OCI-LY1 (cell line): ENCODE data around the gene PRRX1.

Experiments used
- H2AFZ ChIP-seq: fragments of 200-600 bp; sonication (generic), shearing (Covaris generic); 2 replicates; pipeline ENCODE4 v1.6.0; 2014; ENCODE audit warnings: antibody characterized with exemption, mild to moderate bottlenecking, low read length
- H3F3A ChIP-seq: fragments of 200-600 bp; sonication (generic), shearing (Covaris generic); 2 replicates; pipeline ENCODE4 v1.6.0; 2014; ENCODE audit warnings: mild to moderate bottlenecking, antibody characterized with exemption, low read length, moderate library complexity; ENCODE audit not compliant: insufficient read depth
- H3K27ac ChIP-seq: fragments of 200-600 bp; sonication (generic); 2 replicates; pipeline ENCODE4 v1.5.1; 2014; ENCODE audit warnings: low read length, mixed run types, mild to moderate bottlenecking, low read depth; ENCODE audit not compliant: poor library complexity, severe bottlenecking
- H3K27me3 ChIP-seq: fragments of 200-600 bp; sonication (generic); 2 replicates; pipeline ENCODE4 v1.6.0; 2014; ENCODE audit warnings: antibody characterized with exemption, mild to moderate bottlenecking, low read length, moderate library complexity; ENCODE audit not compliant: insufficient read depth
- H3K36me3 ChIP-seq: fragments of 200-600 bp; sonication (generic); 2 replicates; pipeline ENCODE4 v1.6.1; 2014; ENCODE audit warnings: mild to moderate bottlenecking, antibody characterized with exemption, low read length, moderate library complexity, mixed read lengths; ENCODE audit not compliant: insufficient read depth
- H3K4me1 ChIP-seq: fragments of 200-600 bp; sonication (generic); 2 replicates; pipeline ENCODE4 v1.5.1; 2014; ENCODE audit warnings: mild to moderate bottlenecking, low read length, moderate library complexity; ENCODE audit not compliant: insufficient read depth, severe bottlenecking
- H3K4me2 ChIP-seq: fragments of 200-600 bp; sonication (generic), shearing (Covaris generic); 2 replicates; pipeline ENCODE4 v1.6.1; 2014; ENCODE audit warnings: low read length
- H3K4me3 ChIP-seq: fragments of 200-600 bp; sonication (generic); 2 replicates; pipeline ENCODE4 v1.5.1; 2014; ENCODE audit warnings: low read length, low read depth, mild to moderate bottlenecking, mixed read lengths; ENCODE audit not compliant: poor library complexity, severe bottlenecking
- H3K79me2 ChIP-seq: fragments of 200-600 bp; shearing (Covaris generic); 2 replicates; pipeline ENCODE4 v1.6.1; 2016; ENCODE audit warnings: mixed run types, low read length, mixed read lengths; ENCODE audit not compliant: insufficient read depth
- H3K9ac ChIP-seq: fragments of 200-600 bp; sonication (generic), shearing (Covaris generic); 2 replicates; pipeline ENCODE4 v1.6.1; 2014; ENCODE audit warnings: mild to moderate bottlenecking, low read length, mixed read lengths
- H3K9me2 ChIP-seq: fragments of 200-600 bp; sonication (generic), shearing (Covaris generic); 2 replicates; pipeline ENCODE4 v1.6.1; 2014; ENCODE audit warnings: low read depth, mild to moderate bottlenecking, low read length, mixed read lengths
- H3K9me3 ChIP-seq: fragments of 200-600 bp; shearing (Covaris generic); 2 replicates; pipeline ENCODE4 v1.6.1; 2014; ENCODE audit warnings: low read length, mixed read lengths
- H4K20me1 ChIP-seq: fragments of 200-600 bp; sonication (generic), shearing (Covaris generic); 2 replicates; pipeline ENCODE4 v1.6.0; 2016; ENCODE audit warnings: mild to moderate bottlenecking, low read length; ENCODE audit not compliant: insufficient read depth
- CTCF ChIP-seq: fragments of 200-600 bp; sonication (generic), shearing (Covaris generic); IDR thresholded peaks from 2 replicates; pipeline ENCODE4 v1.5.1; 2017; ENCODE audit warnings: mild to moderate bottlenecking, antibody characterized with exemption, low read length, moderate library complexity, mixed read lengths
- EZH2 ChIP-seq: fragments of 200-600 bp; sonication (generic), shearing (Covaris generic); IDR thresholded peaks from 2 replicates; pipeline ENCODE4 v1.8.0; 2017; ENCODE audit warnings: borderline replicate concordance, mixed run types, mild to moderate bottlenecking, antibody characterized with exemption, low read length, moderate library complexity, mixed read lengths

Gene PRRX1

GRCh38 chr1:170674239-170674638 is 10.3 kb downstream of the PRRX1 start:
- Histone ChIP-seq H3K36me3 (no peaks in the 10 kb centered on the region), H3K4me3 (no peak overlapping the region), H3K4me2 (no peak overlapping the region), H3K4me1 (no peaks in the 10 kb centered on the region), H2AFZ (no peak overlapping the region), H3K27ac (no peak overlapping the region), H3K79me2 (no peaks in the 10 kb centered on the region), H3K9me2 (no peaks in the 10 kb centered on the region), H3K9me3 (no peaks in the 10 kb centered on the region), H3K9ac (no peak overlapping the region), H4K20me1 (no peaks in the 10 kb centered on the region), H3F3A (no peaks in the 10 kb centered on the region), H3K27me3 (no peaks in the 10 kb centered on the region)
- TF ChIP-seq CTCF (no peak), EZH2 (no peak)

GRCh38 chr1:170674986-170675385 is 11.1 kb downstream of the PRRX1 start:
- Histone ChIP-seq H2AFZ (no peak overlapping the region), H3K9me2 (no peaks in the 10 kb centered on the region), H3F3A (no peaks in the 10 kb centered on the region), H3K36me3 (no peaks in the 10 kb centered on the region), H3K4me1 (no peaks in the 10 kb centered on the region), H4K20me1 (no peaks in the 10 kb centered on the region), H3K79me2 (no peaks in the 10 kb centered on the region), H3K27me3 (no peaks in the 10 kb centered on the region), H3K4me2 (no peak overlapping the region), H3K9me3 (no peaks in the 10 kb centered on the region), H3K9ac (no peak overlapping the region), H3K4me3 (no peak overlapping the region), H3K27ac (no peak overlapping the region)
- TF ChIP-seq EZH2 (no peak), CTCF (no peak)

DNA sequence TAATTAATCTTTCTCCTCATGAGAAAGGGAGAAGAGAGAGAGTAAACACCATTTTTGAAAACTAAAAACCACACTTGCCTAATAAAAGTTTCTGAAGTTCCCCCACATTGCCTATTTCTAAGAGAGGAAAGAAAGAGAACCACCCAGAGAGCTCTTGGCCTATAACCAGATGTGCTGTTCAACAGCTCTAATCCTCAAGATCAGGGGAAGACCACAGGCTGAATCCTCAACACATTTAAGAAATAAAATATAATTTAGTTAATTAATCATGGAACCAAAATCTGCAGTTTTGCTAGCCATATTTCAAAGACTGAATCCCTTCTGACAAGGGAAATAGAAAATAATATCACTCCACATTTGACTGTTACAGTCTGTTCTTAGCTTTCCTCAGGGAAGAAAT is 11.9 kb downstream of the PRRX1 start:
- no peak overlapping the region for H2AFZ ChIP-seq
- no peaks in the 10 kb centered on the region for H4K20me1 ChIP-seq
- TF ChIP-seq CTCF (no peak), EZH2 (no peak)
- H3K9me2 ChIP-seq: no peaks in the 10 kb centered on the region
- H3K79me2 ChIP-seq: no peaks in the 10 kb centered on the region
- H3K4me3 ChIP-seq: no peak overlapping the region
- no peaks in the 10 kb centered on the region for H3K9me3 ChIP-seq
- no peak overlapping the region for H3K4me2 ChIP-seq
- no peaks in the 10 kb centered on the region for H3K4me1 ChIP-seq
- no peaks in the 10 kb centered on the region for H3K27me3 ChIP-seq
- no peaks in the 10 kb centered on the region for H3K36me3 ChIP-seq
- no peak overlapping the region for H3K27ac ChIP-seq
- no peaks in the 10 kb centered on the region for H3F3A ChIP-seq
- H3K9ac ChIP-seq: no peak overlapping the region
